Right renal cortex interstitium (tissue), 3 donors: ENCODE data around the gene CMC1. TPM values are rescaled to one million over a fixed set of nuclear protein-coding genes. Genes with fewer than 3 reads are reported as not detected.
"Not testable (repeated sequence)": the region's sequence is repeated elsewhere in the genome, so short reads cannot be mapped to it uniquely, and the experiment has no call there.

Source experiments
- DNase-seq, 3 donors: peaks; one replicate each; pipeline ENCODE4 v3.0.0-alpha.2; 2013; ENCODE audit warnings: low read depth in 3 of 3, low spot score in 2 of 3
- polyA plus RNA-seq, 3 donors: library from polyadenylated mRNA; unstranded; fragments of 120-200 nt; gene quantifications; one replicate each; pipeline ENCODE4 v1.2.1, GENCODE V29; 2013; ENCODE audit not compliant: insufficient read length in 3 of 3

The CMC1 gene
- polyA plus RNA-seq, 3 donors, result 29.7 to 30.8 (median 30.1) TPM

GRCh38 chr3:28243424-28244106, 2.1 kb downstream of the CMC1 start:
- DNase-seq, result no peak

GRCh38 chr3:28244491-28244890, 3.1 kb downstream of the CMC1 start:
- no peak for DNase-seq

DNA sequence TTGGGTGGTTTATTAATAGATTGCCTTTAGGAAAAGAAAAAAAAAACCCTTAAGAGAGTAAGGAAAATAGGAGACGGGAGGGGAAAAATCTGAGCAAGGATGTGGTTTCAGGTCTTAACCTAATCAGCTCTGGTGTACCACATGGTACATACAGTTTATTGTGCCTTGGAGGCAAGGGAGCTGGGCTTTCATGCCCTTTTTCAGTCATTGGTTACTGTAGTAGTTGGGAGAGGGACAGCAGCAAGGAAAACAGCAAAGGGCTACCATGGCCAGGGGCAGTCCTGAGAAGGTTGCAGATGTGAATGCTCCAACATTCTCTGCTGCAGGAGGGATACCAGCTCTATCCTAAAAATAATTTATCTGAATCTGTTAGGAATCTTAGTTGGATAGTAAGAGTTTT, 5.9 kb downstream of the CMC1 start:
- DNase-seq, result no peak

- no peak for DNase-seq
Measured at GRCh38 chr3:28250999-28251398, 9.6 kb downstream of the CMC1 start.

- no peak for DNase-seq
Measured at GRCh38 chr3:28252001-28252431, 10.6 kb downstream of the CMC1 start.

DNA sequence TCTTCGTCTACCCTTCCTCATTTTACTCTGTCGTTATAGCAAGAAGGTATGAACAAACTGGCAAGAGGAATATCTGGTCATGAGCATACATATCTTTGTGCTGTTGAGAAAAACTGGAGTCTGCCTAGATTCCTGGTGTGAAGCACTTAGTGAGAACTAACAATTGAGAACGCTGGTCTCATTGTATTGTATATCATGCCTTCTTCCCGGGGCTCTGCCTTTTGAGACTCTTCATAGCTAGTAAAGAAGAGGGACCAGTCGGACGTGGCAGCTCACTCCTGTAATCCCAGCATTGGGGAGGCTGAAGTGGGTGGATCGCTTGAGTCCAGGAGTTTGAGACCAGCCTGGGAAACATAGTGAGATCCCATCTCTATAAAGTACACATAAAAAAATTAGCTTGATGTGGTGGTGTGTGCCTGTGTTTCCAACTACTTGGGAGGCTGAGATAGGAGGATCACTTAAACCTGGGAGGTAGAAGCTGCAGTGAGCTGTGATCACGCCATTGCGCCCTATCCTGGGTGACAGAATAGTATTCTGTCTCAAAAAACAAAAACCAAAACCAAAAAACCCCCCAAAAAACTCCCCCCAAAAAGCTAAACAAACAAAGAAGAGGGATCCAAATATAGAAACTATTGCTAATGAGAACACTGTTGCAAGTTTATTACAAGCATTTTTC, 11.8 kb downstream of the CMC1 start:
- no peak for DNase-seq

DNA sequence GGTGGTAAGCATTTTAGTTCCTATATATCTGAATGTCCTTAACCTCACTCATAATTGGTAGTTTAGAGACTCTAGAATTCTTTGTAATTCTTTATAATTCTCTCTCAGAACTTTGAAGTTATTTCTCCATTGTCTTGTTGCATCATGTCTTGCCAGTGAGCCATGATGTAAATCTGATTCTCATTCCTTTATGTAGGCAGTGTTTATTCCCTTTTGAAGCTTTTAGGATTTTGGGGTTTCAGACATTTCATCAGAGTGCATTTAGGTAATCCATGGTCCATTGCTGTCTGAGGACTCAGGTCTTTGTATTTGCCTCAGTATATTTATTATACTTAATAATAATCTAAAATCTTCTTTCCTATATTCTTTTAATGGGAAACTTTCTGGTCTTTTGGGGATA, 20.6 kb downstream of the CMC1 start:
- no peak for DNase-seq

- no peak for DNase-seq
Measured at GRCh38 chr3:28265641-28266040, 24.2 kb downstream of the CMC1 start.

DNA sequence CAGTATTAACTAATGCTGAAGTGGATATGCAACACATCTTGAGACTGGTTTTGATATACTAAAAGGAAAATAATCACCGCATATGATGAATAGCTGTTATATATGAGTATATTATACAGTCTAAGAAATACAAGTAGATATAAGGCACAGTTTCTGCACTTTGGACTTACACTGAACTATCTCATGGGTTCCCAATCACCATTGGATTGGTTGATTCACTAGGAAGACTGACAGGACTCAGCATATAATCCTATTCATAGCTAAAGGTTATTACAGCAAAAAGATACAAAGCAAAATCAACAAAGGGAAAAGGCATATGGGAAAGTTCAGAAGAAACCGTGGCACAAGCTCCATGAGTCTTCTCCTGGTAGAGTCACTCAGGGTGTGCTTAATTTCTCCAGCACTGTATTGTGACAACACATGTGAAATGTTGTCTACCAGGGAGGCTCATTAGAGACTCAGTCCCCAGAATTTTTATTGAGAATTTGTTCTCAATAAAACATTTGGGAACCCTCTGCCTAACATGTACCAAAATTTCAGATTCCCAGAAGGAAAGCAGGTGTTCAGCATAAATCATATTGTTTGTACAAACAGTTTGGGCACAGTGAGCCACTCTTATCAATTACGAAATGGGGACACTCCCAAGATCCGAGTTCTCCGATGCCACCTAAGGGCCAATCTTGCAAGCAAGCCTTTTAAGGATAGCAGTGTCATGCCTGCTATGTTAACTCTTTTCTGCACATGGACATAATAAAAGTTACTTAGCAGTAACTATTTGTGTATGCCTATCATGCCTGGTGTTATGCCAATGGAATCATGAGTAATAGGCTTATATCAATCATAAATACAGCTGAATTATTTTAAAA, 26.8 kb downstream of the CMC1 start:
- no peak for DNase-seq

- no peak for DNase-seq
Measured at GRCh38 chr3:28268989-28269388, 27.6 kb downstream of the CMC1 start.

DNA sequence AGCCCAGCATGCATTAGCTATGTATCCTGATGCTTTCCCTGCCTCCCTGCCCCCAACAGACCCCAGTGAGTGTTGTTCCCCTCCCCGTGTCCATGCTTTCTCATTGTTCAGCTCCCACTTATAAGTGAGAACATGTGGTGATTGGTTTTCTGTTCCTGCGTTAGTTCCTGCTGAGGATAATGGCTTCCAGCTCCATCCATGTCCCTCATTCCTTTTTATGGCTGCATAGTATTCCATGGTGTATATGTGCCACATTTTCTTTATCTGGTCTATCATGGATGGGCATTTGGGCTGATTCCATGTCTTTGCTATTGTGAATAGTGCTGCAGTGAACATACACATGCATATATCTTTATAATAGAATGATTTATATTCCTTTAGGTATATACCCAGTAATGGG, 28.5 kb downstream of the CMC1 start:
- not testable (repeated sequence) for DNase-seq

DNA sequence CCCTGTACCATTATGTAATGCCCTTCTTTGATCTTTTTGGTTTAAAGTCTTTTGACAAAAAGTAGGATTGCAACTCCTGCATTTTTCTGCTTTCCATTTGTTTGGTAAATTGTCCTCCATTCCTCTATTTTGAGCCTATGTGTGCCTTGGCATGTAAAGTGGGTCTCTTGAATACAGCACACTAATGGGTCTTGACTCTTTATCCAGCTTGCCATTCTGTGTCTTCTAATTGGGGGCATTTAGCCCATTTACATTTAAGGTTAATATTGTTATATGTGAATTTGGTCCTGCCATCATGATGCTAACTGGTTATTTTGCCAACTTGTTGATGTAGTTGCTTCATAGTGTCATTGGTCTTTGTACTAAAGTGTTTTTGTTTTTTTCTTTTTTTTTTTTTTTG, 32.4 kb downstream of the CMC1 start:
- DNase-seq, result no peak

GRCh38 chr3:28278918-28279317, 37.5 kb downstream of the CMC1 start:
- no peak for DNase-seq

- no peak for DNase-seq
Measured at GRCh38 chr3:28279770-28280169, 38.4 kb downstream of the CMC1 start.

DNA sequence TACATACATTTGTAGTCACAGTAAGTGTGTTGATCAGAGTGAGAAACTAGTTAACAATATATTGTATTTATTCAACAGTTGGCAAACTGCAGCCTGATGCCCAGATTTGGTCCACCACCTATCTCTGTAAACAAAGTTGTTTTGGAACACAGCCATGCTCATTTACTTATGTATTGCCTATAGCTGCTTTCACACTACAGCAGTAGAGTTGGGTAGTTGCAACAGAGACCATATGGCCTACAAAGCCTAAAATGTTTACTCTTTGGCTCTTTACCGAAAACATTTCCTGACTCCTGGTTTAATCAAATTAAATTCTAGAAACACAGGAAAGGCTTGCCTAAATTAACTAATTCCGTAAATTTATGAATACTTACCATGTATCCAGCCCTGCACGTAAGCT, 39.4 kb downstream of the CMC1 start:
- DNase-seq, result no peak

DNA sequence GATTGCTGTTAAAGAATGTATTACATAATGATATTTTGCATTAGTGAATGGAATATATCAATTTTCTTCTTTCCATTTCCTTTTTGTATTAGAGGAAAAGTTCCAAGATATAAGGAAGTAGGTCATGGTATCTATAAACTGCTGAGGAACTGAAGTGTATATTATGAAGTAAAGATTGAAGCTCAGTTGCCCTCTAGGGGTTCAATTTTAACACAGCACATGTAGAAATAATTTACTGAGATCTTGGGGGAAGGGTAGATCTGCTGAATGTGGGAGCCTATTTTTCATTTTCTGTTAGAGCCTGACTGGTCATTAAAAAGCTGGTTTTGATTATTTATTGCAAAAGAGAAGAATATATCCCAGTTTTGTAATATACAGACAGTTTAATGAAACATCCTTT, 45.2 kb downstream of the CMC1 start:
- peak in 1 of 3 donors; percentile 12 for DNase-seq

DNA sequence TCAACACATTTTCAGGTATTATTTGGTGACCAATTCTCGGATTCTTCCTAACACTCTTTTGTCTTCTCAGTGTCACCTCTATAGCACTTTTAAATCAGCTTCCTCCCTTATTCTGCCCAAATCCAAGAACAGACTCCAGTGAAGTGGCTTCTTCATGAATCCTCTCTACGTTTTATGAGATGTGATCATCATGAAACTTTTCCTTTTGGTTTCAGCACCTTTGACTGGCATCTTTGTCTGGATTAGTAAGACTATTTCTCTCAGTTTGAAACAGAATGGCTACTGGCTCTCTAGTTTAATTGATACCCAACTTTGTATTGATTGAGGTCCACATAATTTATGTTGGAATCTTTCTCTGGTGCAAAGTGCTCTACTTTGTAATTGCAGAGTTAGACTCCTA, 45.6 kb downstream of the CMC1 start:
- DNase-seq, result no peak

DNA sequence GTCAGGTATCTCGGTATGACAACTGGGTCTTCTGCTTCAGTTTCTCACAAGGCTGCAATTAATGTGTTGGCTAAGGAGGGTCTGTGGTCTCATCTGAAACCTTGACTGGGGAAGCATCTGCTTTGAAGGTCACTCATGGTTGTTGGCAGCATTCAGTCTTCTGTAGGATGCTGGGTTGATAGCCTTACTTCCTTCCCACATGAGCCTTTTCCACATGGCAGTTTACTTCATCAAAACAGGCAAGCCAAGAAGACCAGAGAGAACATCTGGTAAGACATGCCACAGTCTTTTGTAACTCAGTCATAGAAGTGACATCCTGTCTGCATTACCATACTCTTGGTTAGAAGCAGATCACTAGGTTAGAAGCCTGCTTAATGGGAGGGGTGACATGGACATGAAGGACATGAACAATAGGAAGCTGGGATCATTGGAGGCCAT, 49.5 kb downstream of the CMC1 start:
- no peak for DNase-seq

GRCh38 chr3:28291577-28291976, 50.2 kb downstream of the CMC1 start:
- DNase-seq, result no peak

DNA sequence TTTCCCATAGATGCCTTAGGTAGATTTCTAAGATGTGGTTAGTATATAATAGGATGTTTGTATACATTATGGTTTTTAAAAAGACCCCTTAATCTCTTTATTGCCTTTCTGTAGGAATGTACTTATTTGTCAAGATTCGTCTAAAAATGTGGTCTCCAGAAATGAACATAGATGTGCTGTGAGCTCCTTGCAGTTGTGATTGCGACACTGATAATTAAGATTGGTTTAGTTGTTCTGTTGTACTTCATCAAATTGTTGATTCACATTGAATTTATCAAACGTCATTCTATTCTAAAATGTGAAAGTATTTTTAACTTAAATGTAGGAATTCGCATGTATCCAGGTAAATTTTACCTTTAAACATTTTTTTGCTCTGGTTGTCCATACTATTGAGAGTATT, 51.2 kb downstream of the CMC1 start:
- no peak for DNase-seq

GRCh38 chr3:28294667-28295413, 53.4 kb downstream of the CMC1 start:
- no peak for DNase-seq
